ENCODE data around the gene ADPRH.

Gene ADPRH

DNA sequence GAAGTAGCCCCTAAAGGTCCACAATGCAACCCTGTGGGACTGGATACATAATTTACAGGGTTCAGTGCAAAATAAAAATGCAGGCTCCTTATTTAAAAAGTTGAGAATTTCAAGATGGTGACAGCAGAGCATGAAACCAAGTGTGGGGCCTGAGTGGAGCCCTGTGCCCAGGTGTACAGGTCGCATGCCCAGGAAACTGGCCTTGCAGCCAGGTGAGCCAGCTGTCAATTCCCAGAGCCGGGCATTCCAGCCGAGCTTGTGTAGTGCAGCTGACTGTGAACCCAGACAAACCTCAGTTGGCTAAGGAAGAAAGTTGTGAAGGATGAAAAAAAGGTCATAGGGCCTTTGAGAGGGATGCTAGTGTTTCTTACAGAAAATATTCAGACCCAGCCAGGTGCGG is 53.5 kb downstream of the ADPRH start:
- ATAC-seq (replicated peaks): no peak

DNA sequence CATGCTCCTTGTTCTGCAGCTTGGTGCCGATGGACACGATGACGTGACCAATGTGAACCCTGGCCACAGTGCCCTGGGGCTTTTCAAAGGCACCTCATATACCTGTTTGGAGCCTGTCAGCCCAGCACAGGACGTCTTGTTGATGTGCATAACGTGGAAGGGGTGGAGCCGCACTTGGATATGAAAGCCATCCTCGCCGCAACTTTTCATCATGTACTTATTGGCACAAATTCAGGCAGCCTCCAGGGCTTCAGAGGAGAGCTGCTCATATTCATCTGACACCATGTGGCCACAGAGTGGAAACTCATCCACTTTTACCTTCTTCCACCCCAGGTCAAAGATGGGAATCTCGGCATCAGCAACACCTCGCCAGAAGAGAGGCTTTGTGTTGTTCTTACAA is 56.4 kb downstream of the ADPRH start:
- no peak for DNase-seq
- Mint-ChIP-seq H3K9me3 (peaks cover 3 to 5% of the 10 kb centered on the region in 2 donors), H3K4me3 (no peak overlapping the region), H3K36me3 (peaks cover 19 to 25% of the 10 kb centered on the region in 2 donors), H3K27me3 (no peaks in the 10 kb centered on the region), H3K4me1 (peaks cover 37 to 64% of the 10 kb centered on the region in 2 donors), H3K27ac (peak overlapping the region; percentile 22)
- no peak for ATAC-seq (replicated peaks)

More for the DNA sequence above, 53.5 kb downstream of the ADPRH start:
- Mint-ChIP-seq H3K9me3 (peaks cover 1 to 2% of the 10 kb centered on the region in 2 donors), H3K4me3 (no peak overlapping the region), H3K4me1 (peaks cover 45 to 67% of the 10 kb centered on the region in 2 donors), H3K27me3 (no peaks in the 10 kb centered on the region), H3K36me3 (peaks cover 4 to 5% of the 10 kb centered on the region in 2 donors), H3K27ac (peak overlapping the region; percentile 56)
- DNase-seq: no peak

GRCh38 chr3:119636249-119636648 is 57.0 kb downstream of the ADPRH start:
- Mint-ChIP-seq H3K4me3 (no peak overlapping the region), H3K9me3 (peaks cover 3 to 5% of the 10 kb centered on the region in 2 donors), H3K4me1 (peaks cover 34 to 60% of the 10 kb centered on the region in 2 donors), H3K27ac (peak overlapping the region; percentile 33), H3K27me3 (no peaks in the 10 kb centered on the region), H3K36me3 (peaks cover 25 to 30% of the 10 kb centered on the region in 2 donors)
- ATAC-seq (replicated peaks): no peak
- DNase-seq: no peak

DNA sequence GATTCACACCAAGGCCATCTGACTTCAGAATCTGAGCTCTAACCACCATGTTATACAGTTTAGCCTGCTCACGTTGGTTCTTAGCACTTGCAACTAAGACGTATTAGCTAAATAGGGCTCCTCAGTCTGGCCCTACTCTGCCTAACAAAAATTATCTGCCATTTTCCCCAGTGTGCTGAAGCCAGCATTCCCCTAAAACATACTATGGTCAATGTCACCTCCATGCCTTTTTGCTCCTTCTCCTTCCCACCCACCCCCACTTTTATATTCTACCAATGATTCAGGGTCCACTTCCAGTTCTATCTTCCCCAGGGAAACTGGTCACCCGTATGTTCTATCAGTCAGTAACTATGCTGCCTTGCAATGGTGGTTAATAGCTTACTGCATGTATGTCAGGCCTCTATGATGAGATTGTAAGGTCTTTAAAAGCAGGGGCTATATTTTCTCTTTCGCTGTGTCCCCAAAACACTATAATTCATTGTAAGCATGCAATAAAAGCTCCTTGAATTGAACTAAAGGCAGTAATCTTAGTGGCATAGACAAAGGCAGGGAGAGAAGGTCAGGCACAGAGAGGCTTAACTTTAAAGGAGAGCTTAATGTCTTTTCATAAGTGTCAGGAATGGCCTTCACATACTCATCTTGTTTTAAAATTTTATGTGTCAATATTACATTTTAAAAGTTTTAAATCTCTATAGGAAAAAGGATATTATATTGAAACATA is 57.8 kb downstream of the ADPRH start:
- peaks cover 34 to 60% of the 10 kb centered on the region in 2 donors for H3K4me1 Mint-ChIP-seq
- H3K4me3 Mint-ChIP-seq: no peak overlapping the region
- H3K27ac Mint-ChIP-seq: peak overlapping the region; percentile 65
- no peak for DNase-seq
- H3K27me3 Mint-ChIP-seq: no peaks in the 10 kb centered on the region
- ATAC-seq (replicated peaks): no peak
- H3K9me3 Mint-ChIP-seq: peaks cover 3 to 5% of the 10 kb centered on the region in 2 donors
- peaks cover 30 to 35% of the 10 kb centered on the region in 2 donors for H3K36me3 Mint-ChIP-seq

GRCh38 chr3:119637679-119638477 is 58.6 kb downstream of the ADPRH start:
- Mint-ChIP-seq H3K4me1 (peaks cover 33 to 60% of the 10 kb centered on the region in 2 donors), H3K36me3 (peaks cover 30 to 40% of the 10 kb centered on the region in 2 donors), H3K27ac (peak overlapping the region; percentile 100), H3K27me3 (no peaks in the 10 kb centered on the region), H3K9me3 (peaks cover 3 to 5% of the 10 kb centered on the region in 2 donors), H3K4me3 (peak overlapping the region; percentile 72 to 77)
- DNase-seq: peak; percentile 24
- peak; percentile 62 to 68 for ATAC-seq (replicated peaks)

Data from stimulated activated naive B cell treated with anti-CD40 and anti-IgM and Interleukin-4, amounts not matched to agents 10 μg/mL and 1 μg/mL and 100 μg/mL, for 72 hours (primary cell).